T47D (cell line): ENCODE data around the gene KIF5C.

Experiments
- DNase-seq, 2 experiments: peaks; one replicate each; pipeline versions ENCODE4 v3.0.0 to v3.0.0-alpha.2; 2011 to 2012; ENCODE audit warnings: low read depth in 1 of 2, low spot score in 1 of 2
- JUND ChIP-seq: IDR thresholded peaks from 2 replicates; pipeline ENCODE4 v1.6.1; 2012; ENCODE audit warnings: low read depth
- in situ Hi-C: cut with HindIII; loops from 2 replicates; pipeline ENCODE4 v1.10.0; 2016; ENCODE audit warnings: low sequenced_read_pairs, low pct_unique_long_range_greater_than_20kb

Gene KIF5C

DNA sequence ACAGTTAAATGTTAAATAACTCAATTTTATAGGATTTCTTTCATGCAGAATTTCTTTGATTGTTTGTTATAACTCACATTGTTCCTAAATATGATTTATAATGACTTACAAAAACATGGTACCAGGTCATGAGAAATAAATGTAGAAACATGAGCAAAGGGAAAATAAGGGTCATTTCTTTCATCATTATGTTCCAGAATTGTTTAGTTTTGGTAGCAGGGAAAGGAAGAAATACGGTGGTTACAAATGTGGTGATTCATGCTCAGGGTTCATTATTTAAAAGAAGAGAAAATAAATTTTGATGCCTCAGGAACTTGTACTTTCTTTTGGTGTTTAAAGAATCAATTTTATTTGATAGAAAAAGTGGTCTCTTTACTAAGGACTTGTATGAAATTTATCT is 167.9 kb downstream of the KIF5C start:
- in situ Hi-C loops = no loop called here
- no peak for TF ChIP-seq JUND
- no peak for DNase-seq

DNA sequence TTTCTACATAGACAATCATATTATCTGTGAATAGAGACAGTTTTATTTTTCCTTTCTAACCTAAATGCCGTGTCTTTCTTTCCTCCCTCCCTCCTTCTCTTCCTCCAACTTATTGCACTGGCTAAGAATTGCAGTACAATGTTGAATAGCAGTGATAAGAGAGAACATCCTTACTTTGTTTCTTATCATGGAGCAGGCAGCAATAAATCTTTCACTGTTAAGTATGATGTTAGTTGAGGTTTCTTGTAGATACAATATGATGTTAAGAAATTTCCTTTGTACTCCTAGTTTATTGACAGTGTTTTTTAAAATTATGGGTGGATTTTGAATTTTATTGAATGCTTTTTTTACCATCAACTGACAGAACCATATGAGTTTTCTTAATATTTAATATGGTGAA is 169.5 kb downstream of the KIF5C start:
- TF ChIP-seq JUND = no peak
- in situ Hi-C loops = no loop called here
- no peak for DNase-seq

DNA sequence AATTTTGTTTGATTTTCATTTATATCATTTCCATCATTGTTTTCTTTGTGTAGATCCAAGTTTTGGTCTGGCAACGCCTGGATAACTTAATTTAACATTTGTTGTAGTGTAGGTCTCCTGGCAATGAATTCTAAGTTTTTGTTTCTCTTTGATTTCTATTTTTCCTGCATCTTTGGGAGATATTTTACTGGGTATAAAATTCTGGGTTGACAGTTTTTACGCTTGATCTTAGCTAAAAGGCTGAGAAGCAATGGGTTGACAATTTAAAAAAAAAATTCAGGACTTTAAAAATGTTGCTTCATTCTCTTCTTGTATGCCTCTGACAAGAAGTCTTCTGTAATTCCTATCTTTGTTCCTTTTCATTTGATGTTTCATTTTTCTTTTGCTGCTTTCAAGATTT is 172.1 kb downstream of the KIF5C start:
- no peak for TF ChIP-seq JUND
- DNase-seq = no peak
- in situ Hi-C loops = no loop called here

DNA sequence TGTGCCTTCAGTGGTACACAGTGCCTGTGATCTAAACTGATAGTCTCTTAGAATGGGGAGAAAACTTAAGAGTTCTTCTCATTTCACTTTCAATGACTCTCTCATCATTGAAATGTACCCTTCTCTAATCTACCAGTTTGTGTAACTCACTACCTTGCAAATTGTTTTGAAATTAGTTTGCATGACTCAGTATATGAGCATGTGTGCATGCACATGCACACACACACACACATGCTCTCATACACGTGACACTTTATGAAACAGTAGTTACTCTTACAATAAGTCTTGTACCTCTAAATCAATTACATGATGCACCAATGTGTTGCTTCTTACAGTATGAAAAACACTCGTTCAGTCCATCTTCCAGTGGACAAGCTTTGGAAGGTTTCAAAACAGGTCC is 174.1 kb downstream of the KIF5C start:
- in situ Hi-C loops = no loop called here
- no peak for TF ChIP-seq JUND
- no peak for DNase-seq

DNA sequence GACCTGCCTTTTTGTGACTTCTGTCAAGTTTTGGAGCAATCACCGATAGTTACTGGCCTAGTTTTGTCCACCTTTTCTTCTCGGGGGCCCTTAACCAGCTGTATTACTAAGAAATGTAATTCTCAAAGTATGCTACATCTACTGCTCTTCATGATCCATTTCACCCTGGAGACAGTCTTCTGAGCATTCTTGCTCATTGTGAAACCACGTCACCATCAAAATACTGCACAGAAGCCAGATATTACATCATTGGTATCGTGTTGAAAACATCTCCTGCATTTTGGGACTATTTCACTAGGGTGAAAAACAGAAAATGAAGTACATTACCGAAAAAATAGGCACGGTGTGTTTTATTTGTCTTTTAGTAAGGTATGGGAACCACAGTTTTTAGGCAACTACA is 175.2 kb downstream of the KIF5C start:
- DNase-seq = no peak
- no peak for TF ChIP-seq JUND
- in situ Hi-C loops = no loop called here

DNA sequence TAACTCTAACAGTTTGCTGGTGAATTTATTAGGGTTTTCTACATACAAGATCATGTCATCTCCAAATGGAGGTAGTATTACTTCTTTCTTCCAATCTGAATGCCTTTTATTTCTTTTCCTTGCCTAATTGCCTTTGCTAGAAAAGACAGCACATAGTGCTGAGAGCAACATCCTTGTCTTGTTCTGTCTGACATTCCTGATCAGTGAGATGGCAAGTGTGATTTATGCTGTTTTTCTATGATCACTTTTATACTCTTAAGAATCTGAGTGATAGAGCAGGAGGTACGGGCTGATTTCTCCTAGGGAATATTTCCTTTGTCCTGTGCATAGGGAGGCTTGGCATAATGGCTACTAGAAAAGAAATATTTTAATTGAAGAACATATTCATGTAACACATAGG is 180.7 kb downstream of the KIF5C start:
- DNase-seq = no peak
- no peak for TF ChIP-seq JUND
- in situ Hi-C loops = no loop called here

DNA sequence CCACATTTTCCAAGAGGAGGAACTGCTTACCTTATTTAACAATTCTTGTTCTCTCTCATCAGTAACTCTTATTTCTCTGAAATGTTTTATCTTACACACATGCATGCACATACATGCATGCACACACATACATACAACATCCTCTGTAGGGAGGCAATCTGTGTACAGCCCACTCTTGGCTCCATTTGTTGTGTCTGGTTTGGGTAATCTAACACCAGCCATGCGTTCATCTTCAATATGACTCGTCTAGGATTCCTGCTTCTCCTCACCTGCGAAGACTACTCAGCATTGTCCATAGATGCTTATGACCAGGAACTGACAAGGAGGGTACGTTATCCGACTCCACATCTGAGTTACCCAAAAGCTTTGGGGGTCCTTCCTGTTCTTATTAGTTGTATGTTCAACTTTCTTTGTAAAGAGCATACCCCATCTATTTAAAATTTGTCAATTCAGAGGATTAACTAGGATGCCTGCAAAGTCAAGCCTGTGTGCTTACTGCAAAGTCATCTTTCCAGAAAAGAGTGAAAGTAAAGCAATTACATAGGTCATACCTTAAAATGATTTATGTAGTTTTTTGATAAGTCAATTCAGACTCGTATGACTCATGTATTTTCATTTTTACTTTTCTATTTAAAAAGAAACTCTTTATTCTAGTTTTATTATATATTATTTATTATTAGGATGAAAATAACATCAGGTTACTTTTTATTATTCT is 181.7 kb downstream of the KIF5C start:
- in situ Hi-C loops = no loop called here
- DNase-seq = no peak
- no peak for TF ChIP-seq JUND

DNA sequence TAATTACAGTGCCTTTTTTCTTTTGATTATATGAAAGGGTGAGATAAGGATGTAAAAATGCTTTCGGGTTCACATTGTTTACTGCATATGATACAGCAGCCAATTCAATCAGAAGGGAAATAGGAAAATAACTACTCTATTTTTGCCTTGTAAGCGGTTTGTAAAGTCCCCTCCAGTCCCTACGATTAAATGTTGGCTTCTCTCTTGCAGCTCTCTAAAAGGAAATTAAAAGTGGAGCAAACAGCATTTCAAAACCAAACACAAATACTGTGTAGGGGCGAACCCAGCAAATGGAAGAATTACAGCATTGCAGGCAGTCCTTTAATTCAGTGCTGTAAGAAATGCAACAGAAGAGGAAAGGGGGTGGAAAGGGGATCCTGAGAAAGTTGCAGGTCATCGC is 182.4 kb downstream of the KIF5C start:
- in situ Hi-C loops = no loop called here
- no peak for DNase-seq
- TF ChIP-seq JUND = no peak

DNA sequence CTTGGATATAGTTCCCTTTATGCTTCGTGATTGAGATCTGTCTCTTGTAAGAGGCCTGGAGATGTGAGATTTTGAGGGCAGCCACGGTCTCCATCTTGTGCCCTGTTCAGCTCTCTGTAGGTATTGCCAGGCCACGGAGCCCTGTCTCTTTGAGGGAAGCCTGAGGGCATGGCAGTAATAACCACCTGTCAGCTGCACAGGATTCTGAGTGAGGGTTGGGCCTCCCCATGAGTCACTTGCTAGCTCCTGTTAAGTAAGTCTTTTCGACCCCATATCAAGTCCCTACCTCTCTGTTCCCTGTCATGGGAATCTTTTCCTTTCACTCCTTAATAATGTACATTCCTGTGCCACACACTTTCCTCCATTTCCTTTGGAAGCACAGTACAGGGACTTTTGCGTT is 183.9 kb downstream of the KIF5C start:
- no peak for DNase-seq
- in situ Hi-C loops = no loop called here
- TF ChIP-seq JUND = no peak

DNA sequence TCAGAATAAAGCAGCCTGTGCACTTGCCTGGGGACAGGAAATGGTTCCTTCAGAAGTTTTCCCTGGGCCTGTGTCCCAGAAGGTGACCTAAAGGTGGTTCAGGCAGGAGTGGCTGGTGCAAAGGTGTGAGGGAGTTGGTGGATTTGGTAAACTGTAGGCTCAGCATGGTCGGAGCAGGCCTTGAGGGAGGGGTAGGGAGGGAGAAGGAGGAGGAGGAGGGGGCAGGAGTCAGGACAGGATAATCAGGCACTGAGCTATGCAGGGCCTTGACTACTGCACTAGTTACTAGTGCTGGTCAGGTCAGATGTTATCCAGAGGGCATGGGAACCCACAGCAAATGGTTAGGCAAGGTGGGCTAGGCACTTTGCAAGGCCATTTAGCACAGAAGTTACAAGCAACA is 184.8 kb downstream of the KIF5C start:
- TF ChIP-seq JUND = no peak
- no peak for DNase-seq
- in situ Hi-C loops = no loop called here

DNA sequence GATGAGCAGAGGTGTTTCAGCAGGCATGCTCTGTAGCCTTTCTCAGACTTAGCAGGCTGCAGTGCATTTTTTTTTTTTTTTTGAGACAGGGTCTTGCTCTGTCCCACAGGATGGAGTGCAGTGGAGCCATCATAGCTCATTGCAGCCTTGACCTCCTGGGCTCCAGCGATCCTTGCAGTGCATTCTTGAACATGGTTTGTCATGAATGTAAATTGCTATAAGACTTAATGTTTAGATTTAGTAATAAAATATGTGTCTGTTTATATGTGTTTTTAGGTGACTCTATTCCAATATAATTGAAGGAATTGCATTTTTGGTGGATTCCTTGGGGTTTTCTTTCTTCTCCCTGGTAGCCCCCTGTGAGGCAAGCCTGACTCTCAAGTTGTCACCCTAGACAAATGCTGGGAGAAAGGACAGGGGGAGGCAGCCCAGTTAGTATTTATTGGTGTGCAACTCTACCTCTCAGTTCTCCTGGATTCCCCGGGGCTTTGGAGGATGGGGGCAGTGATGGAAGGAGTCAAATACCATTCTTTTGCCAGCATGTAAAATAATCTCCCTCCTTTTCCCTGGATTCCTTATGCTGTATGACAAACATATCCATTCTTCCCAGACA is 186.2 kb downstream of the KIF5C start:
- no peak for TF ChIP-seq JUND
- no peak for DNase-seq
- in situ Hi-C loops = no loop called here

DNA sequence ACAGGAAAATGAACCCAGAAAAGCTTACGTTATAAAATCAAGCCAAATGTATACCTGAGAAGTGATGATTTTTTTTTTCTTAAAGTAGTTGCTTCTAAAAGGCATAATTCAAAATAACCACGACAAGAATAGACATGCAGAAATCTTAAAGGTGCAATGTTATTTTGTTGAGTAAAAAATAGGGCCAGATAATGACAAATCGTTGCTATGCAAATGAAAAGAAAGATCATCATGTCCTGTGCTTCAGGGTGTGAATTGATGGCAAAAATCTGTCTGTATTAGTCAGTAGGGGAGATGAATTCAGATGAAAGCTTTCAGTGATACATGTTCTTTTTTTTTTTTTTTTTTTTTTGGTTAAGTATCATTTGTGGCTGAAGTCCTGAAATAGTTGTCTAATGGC is 187.5 kb downstream of the KIF5C start:
- in situ Hi-C loops = no loop called here
- no peak for TF ChIP-seq JUND
- no peak for DNase-seq

DNA sequence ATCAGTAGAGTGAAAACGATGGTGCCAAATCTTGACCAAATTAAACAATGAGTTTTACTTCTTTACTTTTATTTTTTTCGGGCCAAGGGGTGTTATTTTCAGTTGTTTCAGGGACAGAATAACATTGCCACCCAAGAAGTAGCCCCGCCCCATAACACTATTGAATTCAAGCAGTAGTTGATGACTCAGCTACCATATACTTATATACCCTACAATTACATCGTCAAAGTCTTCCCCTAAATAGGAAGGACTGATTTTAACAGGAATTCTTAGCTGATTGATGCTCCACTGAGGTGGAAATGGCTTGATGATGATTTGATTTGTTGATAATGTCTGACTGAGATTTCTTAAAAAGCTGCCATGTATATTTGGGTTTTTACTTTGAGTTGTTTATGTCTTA is 188.2 kb downstream of the KIF5C start:
- TF ChIP-seq JUND = no peak
- in situ Hi-C loops = no loop called here
- no peak for DNase-seq

DNA sequence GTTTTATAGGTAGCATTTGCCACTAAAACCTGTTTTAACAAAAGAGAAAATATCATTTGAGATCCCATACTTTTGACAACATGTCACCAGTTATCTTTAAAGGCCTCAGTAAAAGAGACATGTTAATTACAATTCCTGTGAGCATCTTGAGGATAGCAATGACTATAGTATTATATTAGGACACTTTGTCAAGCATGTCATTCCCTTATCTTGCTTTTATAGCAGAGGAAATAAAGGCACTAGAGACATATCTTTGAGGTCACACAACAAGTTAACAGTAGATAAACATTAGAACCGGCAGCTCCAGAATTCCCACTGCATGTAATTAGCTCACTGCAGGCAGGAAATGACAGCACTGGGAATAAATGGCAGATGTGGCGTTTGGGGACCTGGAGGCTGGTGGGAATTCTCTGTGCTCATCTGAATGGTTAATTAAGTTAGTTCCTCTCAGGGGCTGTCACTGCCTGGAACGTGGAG is 189.4 kb downstream of the KIF5C start:
- no peak for TF ChIP-seq JUND
- in situ Hi-C loops = no loop called here
- DNase-seq = no peak
